HS-27A (cell line): ENCODE data around the gene KCNG2.

Experiments used
- DNase-seq: peaks from one replicate; pipeline ENCODE4 v3.0.0-alpha.2; 2012; ENCODE audit warnings: low read depth, missing footprints

Gene KCNG2

DNA sequence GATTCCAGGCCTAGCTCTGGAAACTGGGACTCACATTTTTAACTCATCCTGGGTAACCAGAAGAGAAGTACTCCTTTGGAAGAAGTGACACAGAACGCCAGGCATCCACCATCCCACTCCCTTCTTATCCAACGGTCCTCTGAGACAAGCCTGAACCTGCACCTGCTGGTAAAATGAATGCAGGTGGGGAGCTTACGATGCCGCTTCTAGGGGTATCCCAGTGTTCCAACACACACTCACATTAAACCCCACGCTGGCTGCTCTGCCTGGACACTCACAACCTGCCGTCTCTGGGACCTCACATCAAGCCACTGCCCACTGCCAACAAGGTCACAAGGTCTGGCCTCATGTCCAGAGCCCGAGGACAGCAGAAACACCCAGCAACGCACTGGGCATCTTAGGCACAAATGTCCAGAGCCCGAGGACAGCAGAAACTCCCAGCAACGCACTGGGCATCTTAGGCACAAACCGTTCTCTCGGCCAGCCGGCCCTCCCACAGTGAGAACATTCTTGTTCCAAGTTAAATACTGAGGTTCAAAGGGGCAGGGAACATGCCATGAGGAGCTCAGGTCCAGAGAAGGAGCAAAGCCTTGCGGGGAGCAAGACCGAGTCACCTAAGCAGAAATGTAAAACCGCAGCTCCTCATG, 143.9 kb downstream of the KCNG2 start:
- no peak for DNase-seq

GRCh38 chr18:79942211-79942610, 144.5 kb downstream of the KCNG2 start:
- no peak for DNase-seq

DNA sequence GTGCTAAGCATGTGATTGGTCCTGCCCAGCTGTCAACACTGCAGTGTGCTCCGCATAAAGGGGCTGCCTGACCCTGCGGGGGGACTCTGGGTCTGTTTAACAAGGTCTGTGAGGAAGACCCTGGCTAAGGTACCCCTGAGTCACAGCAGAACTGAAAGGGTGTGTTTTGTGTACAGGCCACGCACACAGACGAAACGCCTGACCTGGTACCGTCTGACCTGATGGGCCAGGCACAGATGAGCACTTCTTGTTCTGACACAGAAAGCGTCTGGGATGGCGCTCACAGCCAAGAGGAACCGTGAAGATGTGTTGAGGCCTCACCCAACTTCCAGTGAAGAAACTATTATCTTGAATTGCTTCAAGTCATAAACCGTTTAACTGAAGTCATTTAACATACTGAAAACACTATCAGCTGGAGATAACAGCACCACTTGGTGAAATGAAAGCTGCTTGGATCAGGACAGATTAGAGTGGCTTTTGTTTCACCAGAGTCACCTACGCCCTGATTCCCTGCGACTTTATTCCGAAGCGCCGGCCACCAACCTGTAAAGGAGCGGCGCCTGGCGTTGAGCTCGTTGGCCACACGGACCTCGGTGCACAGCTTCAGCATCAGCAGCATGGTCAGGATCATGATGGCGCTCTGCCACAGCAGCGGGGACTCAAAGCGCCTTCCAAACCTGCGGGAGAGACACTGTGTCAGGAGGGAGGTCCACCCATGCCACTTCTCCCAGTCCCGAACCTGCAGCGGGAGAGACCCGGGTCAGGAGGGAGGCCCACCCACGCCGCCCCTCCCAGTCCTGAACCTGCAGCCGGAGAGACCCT, 145.3 kb downstream of the KCNG2 start:
- no peak for DNase-seq

DNA sequence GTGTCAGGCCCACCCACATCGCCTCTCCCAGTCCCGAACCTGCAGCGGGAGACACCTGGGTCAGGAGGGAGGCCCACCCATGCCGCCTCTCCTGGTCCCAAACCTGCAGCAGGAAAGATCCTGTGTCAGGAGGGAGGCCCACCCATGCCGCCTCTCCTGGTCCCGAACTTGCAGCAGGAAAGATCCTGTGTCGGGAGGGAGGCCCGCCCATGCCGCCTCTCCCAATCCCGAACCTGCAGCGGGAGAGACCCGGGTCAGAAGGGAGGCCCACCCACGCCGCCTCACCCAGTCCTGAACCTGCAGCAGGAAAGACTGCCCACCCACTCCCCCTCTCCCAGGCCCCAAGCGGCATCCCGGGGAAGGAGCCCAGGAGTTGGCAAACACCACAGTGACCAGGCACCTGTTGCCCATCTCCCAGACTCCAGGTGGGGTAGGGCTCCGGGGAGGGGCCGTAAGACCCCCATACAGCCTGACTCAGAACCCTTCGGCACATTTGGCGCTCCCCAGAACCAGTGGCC, 145.9 kb downstream of the KCNG2 start:
- no peak for DNase-seq

GRCh38 chr18:79944126-79944731, 146.5 kb downstream of the KCNG2 start:
- no peak for DNase-seq

- DNase-seq: no peak
Measured at GRCh38 chr18:79944746-79945117, 147.0 kb downstream of the KCNG2 start.

- no peak for DNase-seq
Measured at GRCh38 chr18:79945118-79946042, 147.6 kb downstream of the KCNG2 start.

GRCh38 chr18:79947054-79947755, 149.5 kb downstream of the KCNG2 start:
- no peak for DNase-seq

DNA sequence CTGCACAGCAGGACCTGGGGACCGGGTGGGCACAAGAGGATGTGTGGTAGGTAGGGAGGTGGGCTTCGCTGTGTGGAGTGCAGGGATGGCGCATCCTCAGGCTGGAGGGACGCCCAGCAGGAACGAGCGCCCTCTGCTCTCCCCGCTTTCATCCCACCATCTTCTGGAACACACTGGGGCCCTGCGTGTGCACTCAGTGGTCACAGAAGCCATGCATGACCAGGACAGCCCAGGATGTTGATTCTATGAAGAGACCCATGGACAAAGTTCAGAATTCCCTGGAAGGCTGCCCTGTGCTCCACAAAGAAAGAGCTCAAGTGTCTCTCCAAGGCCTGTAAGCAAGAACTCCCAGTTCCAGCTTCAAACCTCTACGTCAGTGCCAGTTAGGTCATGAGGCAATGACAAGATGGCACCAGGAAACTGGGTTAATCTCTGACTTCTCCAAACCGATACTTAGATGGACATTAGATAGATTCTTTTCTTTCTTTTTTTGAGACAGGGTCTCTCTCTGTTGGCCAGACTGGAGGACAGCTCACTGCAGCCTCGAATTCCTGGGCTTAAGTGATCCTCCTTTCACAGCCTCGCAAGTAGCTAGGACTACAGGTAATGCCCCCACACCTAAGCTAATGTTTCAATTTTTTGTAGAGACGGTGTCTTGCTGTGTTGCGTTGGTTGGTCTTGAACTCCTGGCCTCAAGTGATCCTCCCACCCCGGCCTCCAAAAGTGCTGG, 150.3 kb downstream of the KCNG2 start:
- DNase-seq: no peak

DNA sequence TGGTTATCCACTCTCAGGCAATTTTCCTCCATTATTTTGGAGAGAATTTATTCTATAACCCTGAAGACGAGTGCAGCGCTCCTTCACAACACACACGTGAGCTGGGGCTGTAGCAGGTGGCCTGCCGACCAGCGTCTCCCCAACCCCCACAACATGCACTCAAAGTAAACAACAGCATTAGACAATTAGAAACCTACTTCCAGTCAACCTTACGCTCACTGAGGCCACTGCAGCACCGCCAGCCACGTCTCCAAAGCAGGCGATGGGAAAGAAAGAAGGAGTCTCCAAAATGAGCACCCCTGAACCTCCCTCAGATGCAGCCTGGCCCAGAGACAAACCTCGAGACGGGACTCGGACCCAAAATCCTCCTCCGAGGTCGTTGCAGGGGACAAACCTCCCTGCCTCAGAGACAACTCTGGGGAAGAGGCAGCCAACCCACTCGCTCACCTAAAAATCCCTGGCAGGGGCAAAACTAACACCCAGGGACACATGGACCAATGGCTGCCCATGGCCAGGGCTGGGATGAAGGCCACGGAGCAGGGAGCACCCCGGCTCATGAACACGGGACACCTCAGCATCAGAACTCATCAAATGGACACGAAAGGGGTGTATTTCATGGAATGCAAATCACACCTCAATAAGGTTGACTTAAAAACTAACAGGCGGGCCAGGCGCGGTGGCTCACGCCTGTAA, 151.1 kb downstream of the KCNG2 start:
- DNase-seq: no peak
